T follicular helper cell (primary cell): ENCODE data around the gene SUSD4.
"Not testable (repeated sequence)": the region's sequence is repeated elsewhere in the genome, so short reads cannot be mapped to it uniquely, and the experiment has no call there.

Experiments
- DNase-seq: peaks from one replicate; pipeline ENCODE4 v3.0.0-alpha.2; 2020; ENCODE audit warnings: low read depth

SUSD4 gene

GRCh38 chr1:223297800-223298199, 66.2 kb downstream of the SUSD4 start:
- no peak for DNase-seq

GRCh38 chr1:223291796-223292195, 72.2 kb downstream of the SUSD4 start:
- DNase-seq: no peak

DNA sequence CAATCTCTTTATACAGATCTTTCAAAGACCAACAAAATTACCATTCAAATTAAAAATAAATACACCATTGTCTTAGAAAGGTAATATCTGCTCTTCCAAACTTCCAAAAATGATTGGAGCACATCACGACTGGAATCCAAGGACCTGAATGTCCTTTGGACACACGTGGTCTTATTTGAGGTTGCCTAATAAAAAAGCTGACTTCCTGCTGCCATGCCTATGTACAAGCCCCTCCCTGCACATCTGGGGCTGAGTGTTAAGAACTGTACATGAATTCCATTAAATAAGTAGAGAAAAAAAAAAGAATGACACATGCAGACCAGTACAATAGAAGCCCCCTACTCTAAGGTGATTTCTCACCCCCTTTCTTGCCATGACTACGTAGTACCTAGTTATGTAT, 73.6 kb downstream of the SUSD4 start:
- DNase-seq: no peak

- DNase-seq: no peak
Observed at GRCh38 chr1:223289621-223290020, 74.4 kb downstream of the SUSD4 start.

DNA sequence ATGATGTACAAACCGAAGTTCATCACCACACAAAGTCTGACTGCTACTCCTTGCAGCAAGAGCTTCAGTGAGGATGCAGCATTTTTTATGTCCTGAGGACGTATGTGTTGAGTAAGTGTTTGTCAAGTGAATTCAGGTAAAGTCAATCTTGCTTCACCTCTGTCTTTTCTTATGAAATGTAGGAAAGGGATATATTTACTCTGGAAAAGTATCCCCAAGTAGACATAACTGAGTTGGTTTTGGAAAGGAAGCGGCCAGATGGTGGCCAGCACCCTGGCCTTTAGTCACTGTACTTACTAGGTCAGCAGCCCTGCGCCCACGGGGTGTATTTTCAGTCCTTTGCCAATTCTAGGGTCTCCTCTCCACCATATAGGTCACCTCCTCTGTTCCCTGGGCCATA, 75.2 kb downstream of the SUSD4 start:
- DNase-seq: no peak

DNA sequence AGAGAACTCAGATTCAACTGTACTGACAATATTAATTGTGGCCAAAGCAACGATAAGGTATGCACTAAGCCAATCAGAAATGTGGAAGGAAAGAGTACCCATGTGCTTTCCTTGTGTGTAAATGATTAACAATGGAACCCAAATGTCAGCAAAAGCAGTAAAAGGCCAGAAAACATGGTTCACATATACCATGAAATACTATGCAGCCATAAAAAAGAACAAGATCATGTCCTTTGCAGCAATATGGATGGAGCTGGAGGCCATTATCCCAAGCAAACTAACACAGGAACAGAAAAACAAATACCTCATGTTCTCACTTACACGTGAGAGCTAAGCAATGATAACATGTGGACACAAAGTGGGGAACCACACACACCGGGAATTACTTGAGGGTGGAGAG, 78.5 kb downstream of the SUSD4 start:
- DNase-seq: no peak

- not testable (repeated sequence) for DNase-seq
Observed at GRCh38 chr1:223283697-223284096, 80.3 kb downstream of the SUSD4 start.

GRCh38 chr1:223278311-223278710, 85.7 kb downstream of the SUSD4 start:
- not testable (repeated sequence) for DNase-seq

GRCh38 chr1:223276029-223276428, 87.9 kb downstream of the SUSD4 start:
- DNase-seq: no peak

DNA sequence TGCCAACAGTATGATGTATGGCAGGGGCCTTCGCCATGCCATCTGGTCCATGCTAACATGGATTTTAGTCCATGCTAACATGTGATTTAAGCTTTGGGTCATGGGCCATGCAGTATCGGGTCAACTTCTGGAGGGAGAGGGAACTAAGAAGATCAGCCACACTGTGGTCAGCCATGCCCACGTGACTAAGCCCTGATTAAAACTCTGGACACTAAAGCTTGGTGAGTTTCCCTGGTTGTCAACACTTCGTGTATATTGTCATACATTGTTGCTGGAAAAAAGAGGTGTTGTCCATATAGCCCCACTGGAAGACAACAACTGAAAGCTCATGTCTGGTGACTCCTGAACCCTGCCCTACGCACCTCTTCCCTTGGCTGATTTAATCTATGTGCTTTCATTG, 90.5 kb downstream of the SUSD4 start:
- no peak for DNase-seq

DNA sequence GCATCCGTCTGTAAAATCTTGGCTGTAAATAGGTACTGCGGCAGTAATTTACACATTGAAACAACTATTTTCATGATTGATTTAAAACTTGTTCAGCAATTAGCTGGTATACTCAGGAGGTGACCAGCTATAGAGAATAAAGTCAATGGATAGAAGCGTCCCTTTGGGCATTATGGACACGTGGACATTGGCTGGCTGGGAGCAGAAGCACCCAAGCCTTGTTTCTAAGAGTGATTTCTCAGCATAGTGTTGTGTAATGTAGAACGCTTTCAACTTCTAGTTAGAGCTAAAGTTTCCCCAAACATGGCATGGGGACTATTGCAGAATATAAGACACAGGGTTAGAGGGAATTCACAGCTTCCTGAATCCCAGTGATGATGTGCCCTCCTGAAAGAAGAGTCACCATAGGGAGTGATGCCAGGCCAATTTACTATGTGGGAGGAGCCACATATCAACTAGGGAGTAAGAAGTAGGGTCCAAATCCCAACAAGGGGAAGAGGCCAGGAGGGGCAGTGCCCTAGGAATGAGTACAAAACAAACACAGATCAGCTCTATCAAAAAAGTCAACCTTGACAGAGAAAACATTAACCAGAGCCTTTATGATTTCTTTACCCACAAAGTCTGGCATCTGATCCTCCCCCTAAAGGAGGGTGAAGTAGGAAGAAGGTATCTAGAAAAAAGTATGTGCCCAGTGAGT, 92.7 kb downstream of the SUSD4 start:
- no peak for DNase-seq

DNA sequence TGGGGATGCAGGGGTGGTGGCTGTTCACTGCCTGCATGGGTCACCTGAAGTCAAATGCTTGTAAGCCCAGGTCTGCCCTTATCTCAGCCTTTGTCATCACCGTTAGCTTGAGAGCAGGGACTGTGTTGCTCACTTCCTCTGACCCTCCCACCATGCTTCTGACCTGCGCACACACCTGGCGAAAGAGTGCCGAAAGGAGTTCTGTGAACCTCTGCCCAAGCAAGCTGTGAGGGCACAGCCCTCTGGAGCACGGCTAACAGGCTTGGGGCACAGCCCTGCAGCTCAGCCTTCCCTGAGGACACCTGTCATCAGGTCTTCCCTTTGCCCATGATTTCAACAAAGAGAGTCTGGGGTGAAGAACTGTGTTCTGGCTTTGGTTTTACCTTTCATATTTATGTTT, 93.8 kb downstream of the SUSD4 start:
- no peak for DNase-seq

DNA sequence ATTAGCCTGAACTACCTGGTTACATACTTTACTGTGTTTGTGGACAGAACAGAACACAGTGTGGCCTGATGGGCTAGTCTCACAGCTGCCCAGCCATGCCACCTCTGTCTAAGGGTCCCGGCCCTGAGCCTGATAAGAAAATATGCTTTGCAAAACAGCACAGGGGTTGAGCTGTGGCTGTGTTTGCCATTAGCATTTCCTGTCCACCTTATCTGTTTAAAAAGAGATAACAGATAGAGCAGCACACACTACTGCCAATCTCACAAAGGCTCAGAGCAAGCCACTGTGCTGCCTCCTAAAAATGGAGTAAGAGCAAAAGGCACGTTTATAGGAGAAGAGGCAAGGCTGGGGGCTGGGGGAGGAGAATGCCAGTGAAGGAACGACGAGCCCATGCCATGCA, 95.0 kb downstream of the SUSD4 start:
- DNase-seq: no peak

- no peak for DNase-seq
Observed at GRCh38 chr1:223266632-223267172, 97.3 kb downstream of the SUSD4 start.

- DNase-seq: no peak
Observed at GRCh38 chr1:223264983-223265908, 98.7 kb downstream of the SUSD4 start.

GRCh38 chr1:223264529-223264928, 99.4 kb downstream of the SUSD4 start:
- DNase-seq: no peak

DNA sequence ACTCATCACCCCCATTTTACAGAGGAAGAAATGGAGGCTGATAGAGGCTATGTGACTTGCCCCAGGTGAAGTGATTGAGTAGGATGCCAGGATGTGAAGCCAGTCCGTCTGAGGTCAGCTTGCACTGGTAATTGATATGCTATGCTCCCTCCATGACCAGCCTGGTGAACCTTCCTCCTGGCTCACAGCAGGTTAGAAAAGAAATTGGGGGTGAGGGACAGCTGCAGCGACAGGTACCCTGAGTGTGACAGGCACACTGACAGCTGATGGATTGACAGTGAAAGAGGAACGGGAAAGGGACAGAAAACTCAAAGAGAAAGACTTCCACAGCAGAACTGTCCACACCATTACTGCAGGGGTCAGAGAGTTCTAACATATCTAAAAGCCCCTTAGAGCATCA, 102.1 kb downstream of the SUSD4 start:
- DNase-seq: no peak

- DNase-seq: no peak
Observed at GRCh38 chr1:223260712-223261111, 103.3 kb downstream of the SUSD4 start.

DNA sequence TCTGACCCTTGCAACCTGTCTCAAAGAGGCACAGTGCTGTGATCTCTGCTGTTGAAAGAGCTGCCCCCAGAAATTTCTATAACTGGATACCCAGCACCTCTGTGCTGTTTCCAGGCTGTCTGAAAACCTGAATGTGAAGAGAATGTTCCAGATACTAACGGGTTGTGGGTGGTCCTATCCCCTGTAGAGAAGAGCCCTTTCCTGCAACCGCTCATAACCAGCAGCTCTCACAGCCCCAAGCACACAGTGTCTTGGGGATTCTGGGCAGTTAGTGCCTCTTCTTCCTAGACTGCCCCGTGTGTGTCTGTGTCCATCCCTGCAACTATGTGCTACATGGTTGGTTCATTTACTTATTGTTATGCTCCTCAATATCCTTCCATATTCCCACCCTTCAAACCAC, 104.5 kb downstream of the SUSD4 start:
- no peak for DNase-seq

- no peak for DNase-seq
Observed at GRCh38 chr1:223258751-223259198, 105.2 kb downstream of the SUSD4 start.

DNA sequence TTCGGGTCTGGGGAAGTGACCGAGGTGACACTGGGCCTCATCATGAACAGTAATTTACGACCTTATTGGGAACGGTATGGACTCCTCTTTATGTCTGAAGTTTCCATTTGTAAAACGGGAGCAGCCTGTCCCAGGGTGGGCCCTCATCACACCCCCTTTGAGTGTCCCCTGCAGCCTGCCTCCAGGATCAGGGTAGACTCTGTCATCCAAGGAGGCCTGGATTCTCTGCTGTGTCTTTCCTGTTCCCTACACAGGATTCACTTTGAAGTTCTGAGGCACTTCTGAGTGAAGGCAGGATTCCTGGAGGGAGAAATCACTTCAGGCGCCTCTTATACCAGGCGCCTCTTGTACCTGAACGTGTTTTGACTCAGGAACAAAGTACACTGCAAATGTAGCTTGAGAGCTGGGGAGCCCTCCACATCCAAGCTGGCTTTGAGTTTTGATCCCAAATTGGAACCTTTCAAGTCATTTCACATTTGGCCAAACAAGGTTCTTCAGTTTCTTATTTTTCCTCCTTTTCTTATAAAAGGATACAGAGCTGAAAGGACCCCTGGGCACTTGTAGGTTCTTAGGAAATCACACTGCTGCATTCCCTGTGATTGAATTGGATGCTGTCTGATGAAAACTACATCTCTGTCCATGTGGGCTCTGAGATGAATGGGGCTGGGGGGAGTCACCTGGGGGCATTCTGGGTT, 106.0 kb downstream of the SUSD4 start:
- DNase-seq: no peak

GRCh38 chr1:223256034-223256433, 107.9 kb downstream of the SUSD4 start:
- DNase-seq: no peak
